Peyer's patch (tissue), 4 donors: ENCODE measurements around the gene PHACTR1.

Experiments used
- CTCF ChIP-seq, 6 experiments: fragments of 450-650 bp in 4 of 6; fragments of 200-600 bp in 2 of 6; sonication (generic) in 1 of 6; IDR thresholded peaks; one replicate each; pipeline ENCODE4 v1.5.1; 2017 to 2019; ENCODE audit warnings: antibody characterized with exemption in 6 of 6, mild to moderate bottlenecking in 3 of 6, moderate library complexity in 1 of 6
- POLR2A ChIP-seq, 2 donors: fragments of 450-650 bp; IDR thresholded peaks; one replicate each; pipeline ENCODE4 v1.5.1; 2017; ENCODE audit warnings: antibody characterized with exemption in 2 of 2, mild to moderate bottlenecking in 2 of 2, moderate library complexity in 2 of 2

DNA sequence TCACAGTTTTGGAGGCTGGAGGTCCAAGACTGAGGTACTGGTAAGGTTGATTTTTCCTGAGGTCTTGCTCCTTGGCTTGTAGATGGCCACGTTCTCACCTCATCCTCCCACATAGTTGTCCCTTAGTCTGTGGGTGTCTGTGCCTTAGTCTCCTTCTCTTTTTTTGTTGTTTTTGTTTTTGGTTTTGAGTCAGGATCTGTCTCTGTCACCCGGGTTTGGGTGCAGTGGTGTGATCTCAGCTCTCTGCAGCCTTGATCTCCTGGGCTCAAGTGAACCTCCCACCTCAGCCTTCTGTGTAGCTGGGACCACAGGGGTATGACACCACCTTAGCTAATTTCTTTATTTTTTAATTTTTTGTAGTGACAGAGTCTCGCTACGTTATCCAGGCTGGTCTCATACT is 245.2 kb downstream of the PHACTR1 start:
- TF ChIP-seq CTCF (IDR thresholded peaks at IDR 0.05) (no peak), POLR2A (IDR thresholded peaks at IDR 0.05) (no peak)
